Erythroblast (primary cell): Measurements from ENCODE around the gene THAP7.

Experiments
- DNase-seq, 2 experiments: peaks; one replicate each; lab custom pipeline; 2025; lab: John Stamatoyannopoulos, UW
- GATA1 ChIP-seq: IDR thresholded peaks from 2 replicates; pipeline ENCODE4 v1.6.1; 2011; ENCODE audit warnings: low read depth, mild to moderate bottlenecking, control low read depth, low read length, moderate library complexity
- POLR2A ChIP-seq: IDR thresholded peaks from 2 replicates; pipeline ENCODE4 v1.6.1; 2011; ENCODE audit warnings: mild to moderate bottlenecking, low read length

The THAP7 gene

GRCh38 chr22:21038405-21038804 is 36.5 kb upstream of the THAP7 start:
- TF ChIP-seq POLR2A = no peak
- no peak for TF ChIP-seq GATA1

DNA sequence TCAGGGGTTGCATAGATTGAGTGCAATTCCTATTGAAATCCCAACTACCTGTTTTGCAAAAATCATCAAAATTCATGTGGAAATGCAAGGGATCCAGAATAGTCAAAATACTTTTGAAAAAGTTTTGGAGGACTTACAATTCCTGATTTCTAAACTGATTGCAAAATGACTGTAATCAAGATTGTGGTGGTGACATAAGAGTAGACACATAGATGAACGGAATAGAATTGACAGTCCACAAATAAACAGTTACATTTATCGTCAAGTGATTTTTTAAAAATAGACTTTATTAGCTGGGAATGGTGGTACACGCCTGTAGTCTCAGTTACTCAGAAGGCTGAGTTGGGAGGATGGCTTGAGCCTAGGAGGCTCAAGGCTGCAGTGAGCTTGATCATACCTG is 33.1 kb upstream of the THAP7 start:
- TF ChIP-seq GATA1 (no peak), POLR2A (no peak)
- no peak for DNase-seq

More at GRCh38 chr22:21038405-21038804, 36.5 kb upstream of the THAP7 start:
- DNase-seq = no peak

DNA sequence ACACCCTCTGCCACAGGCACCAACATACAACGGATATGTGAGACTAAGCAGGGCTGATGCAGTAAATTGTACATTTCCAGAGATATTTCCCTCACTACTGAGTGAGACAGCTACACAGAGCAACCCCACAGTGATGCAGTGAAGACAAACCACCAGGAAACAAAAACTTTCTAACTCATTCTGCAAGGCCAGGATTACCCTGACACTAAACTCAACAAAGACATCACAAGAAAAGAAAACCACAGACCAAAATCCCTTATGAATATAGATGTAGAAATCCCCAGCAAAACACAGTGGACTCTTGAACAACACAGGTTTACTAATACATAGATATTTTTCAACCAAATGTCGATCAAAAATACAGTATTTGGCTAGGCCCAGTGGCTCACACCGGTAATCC is 32.0 kb upstream of the THAP7 start:
- no peak for DNase-seq
- TF ChIP-seq POLR2A (no peak), GATA1 (no peak)

DNA sequence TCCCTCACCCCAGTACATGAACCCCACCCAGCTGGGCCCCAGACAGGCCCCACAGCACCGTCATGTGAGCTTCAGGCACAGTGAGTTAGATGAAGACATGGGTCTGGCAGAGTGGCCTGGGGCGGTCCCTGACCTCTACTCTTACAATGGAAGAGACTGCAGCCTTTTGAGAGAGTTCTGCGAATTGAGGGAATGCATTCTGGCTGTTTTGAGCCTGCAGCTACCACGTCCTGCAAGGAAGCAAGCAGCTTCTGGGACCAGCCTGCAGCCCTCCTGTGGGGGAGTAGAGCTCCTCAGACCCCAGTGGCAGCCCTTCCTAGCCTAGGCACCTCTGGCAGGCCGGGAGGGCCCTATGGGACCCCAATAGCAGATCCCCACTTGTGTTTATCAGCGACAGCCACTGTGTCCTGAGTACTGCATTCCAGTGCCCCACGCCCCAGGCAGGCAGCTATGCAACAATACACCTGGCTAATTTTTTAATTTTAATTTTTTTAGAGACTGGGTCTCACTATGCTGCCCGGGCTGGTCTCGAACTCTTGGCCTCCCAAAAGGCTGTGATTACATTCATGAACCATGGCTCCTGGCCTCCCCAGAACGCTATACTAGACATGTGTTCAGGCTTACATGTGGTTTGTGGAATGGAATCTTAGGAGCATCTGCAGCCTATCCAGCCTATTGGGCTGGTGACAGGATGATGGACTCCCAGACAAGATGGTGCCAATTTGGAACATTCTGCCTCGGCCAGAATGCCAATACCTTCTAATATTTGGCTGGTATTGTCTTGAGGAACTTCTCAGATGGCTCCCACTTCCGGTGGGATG is 31.2 kb upstream of the THAP7 start:
- TF ChIP-seq GATA1 (no peak), POLR2A (no peak)
- DNase-seq = peak; percentile 41 to 52

GRCh38 chr22:21032037-21032867 is 30.3 kb upstream of the THAP7 start, which contains the start of gene SLC7A4:
SLC7A4 (minus strand) TSS chr22:21032561; CDS start chr22:21031812, 749 bp downstream.
- DNase-seq = peak; percentile 43 to 63
- no peak for TF ChIP-seq GATA1
- no peak for TF ChIP-seq POLR2A

- no peak for DNase-seq
- TF ChIP-seq GATA1 = no peak
Measured at GRCh38 chr22:21031545-21032036, 29.7 kb upstream of the THAP7 start.

DNA sequence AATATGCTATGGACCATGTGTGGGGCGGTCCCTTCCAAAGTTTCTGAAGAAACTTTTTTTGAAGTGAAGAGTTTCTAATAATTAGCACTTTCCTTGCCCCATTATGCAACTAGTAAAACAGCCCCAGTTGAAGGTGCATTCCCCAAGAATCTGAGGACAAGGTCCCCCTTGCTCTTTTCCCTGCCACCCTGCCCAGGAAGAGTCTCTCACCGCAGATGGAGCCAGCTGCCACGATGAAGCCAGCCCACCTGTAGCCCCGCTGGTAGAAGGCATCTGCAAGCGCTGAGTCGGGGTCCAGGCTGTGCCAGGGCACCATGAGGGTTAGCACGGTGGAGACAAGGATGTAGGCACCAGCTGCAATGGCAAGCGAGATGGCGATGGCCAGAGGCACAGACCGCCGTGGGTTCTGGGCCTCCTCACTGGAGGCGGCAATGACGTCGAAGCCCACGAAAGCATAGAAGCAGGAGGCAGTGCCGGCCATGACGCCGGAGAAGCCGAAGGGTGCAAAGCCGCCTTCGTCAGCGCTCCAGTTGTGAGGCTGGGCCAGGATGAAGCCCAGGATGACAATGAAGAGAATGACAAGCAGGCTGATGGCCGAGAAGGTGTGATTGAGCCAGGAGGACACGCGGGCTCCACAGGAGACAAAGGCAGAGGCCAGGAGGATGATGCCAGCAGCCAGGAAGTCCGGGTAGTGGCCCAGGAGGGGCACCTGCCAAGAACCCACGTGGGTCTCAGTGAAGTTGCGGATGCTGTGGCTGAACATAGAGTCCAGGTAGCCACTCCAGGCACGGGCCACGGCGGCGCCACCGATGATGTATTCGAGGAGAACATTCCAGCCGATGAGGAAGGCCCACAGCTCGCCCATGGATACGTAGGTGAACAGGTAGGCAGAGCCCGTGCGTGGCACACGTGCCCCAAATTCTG is 29.0 kb upstream of the THAP7 start:
- no peak for TF ChIP-seq POLR2A
- no peak for TF ChIP-seq GATA1
- DNase-seq = no peak

- TF ChIP-seq GATA1 (no peak), POLR2A (no peak)
Measured at GRCh38 chr22:21030032-21030431, 28.1 kb upstream of the THAP7 start.

DNA sequence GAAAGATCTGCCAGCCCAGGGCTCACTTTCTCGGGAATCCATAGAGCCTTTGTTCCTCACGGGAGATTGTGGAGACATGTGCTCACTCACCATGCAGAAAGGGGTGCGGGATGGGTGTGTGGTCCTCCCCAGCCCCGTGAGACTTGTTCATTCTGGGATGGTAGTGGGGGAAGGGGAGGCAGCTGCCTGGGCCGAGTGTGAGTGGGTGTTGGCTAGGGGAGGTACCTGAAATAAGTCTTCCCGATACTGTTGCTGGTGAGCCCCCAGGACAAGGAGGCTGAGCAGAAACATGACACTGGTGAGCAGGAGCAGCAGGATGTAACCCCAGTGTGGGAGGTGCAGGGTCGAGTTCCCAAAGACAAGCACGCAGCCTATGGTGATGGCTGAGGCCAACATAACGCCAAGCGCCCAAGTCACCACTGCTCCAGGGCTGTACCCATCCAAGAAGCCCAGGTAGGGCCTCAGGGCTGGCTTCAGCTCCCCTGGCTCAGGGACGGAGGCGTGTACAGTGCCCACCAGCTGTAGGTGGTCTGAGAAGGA is 27.6 kb upstream of the THAP7 start:
- TF ChIP-seq POLR2A (no peak), GATA1 (no peak)
- no peak for DNase-seq

More at GRCh38 chr22:21030032-21030431, 28.1 kb upstream of the THAP7 start:
- DNase-seq = no peak

- DNase-seq = no peak
- TF ChIP-seq POLR2A (no peak), GATA1 (no peak)
Measured at GRCh38 chr22:21028277-21029251, 26.6 kb upstream of the THAP7 start.

DNA sequence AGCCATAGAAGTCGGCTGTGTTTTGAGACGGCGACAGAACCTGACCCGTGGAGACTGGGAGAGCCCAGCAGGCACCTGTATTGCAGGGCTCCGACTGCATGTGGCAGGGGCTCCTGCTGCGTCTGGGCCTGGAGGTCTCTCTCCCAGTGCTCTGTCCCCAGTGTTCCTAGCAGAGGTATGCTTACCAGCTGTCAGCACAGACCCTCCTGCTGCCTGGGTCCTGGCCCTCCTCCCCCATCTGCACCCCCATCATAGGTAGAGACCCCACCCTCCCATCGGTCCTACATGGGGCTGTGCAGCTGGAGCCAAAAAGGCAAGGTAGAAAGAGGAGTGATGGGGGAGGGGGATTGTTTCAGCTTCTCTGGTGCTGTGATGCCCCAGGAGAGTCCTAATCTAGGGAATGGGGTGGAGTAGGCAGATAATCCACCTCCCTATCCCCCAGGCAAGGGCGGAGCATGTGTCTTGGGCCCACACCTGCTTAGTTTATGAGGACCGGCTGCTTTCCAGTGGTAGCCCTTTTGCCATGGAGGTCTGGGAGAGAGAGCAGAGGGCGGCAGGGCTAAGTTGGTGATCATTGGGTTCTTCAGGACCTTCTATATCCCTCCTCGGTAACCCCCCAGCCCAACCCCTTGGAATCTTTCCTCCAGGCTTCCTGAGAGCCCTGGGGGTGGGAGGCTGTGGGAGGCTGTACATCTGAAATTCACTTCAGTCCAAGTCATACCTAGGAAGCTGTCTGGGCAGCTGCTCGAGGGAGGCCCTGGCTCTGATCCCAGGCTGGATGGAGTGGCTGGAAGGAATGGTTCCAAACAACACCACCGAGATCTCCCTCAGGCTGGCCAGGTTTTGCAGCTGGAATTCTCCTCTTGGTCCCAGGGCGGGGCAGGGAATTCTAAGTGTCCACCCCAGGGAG is 25.1 kb upstream of the THAP7 start:
- DNase-seq = no peak
- no peak for TF ChIP-seq POLR2A
- TF ChIP-seq GATA1 = no peak
